ENCODE measurements around the gene PTPN14. TPM values are rescaled to one million over a fixed set of nuclear protein-coding genes. Genes with fewer than 3 reads are reported as not detected.

PTPN14 gene
- total and polyA plus RNA-seq, 2 of the 4 experiments (the other 2 are of a cell fraction) = 21.5 to 31.7 TPM

GRCh38 chr1:214467078-214467585 is 84.3 kb downstream of the PTPN14 start:
- CTCF ChIA-PET = interaction anchor here (0.6 to 1.1 kb wide), 2 partner anchors 12 to 134 kb away, joined by 3 to 4 read pairs; no protein-coding TSS in a partner anchor
- Histone ChIP-seq H3K14ac (replicated peaks; ENCODE audit: low read depth, low read length) (no peak overlapping the region), H3K4me2 (ENCODE audit: low read depth, low read length) (no peak overlapping the region), H2AK5ac (ENCODE audit: low read depth, low read length) (no peak overlapping the region), H3K4ac (ENCODE audit: low read depth, low read length) (no peak overlapping the region), H3K9ac (ENCODE audit: low read depth, low read length) (no peak overlapping the region), H4K20me1 (ENCODE audit: insufficient read depth, low read length) (peaks cover 45% of the 10 kb centered on the region), H2BK120ac (ENCODE audit: low read depth, low read length) (no peak overlapping the region), H3K23ac (ENCODE audit: low read depth, low read length) (no peak overlapping the region), H4K5ac (ENCODE audit: low read depth, low read length) (no peak overlapping the region), H2BK5ac (ENCODE audit: low read depth, low read length, poor library complexity, severe bottlenecking) (no peak overlapping the region), H3K56ac (ENCODE audit: extremely low read depth, insufficient read depth, low read length) (no peak overlapping the region), H4K91ac (ENCODE audit: insufficient read depth, low read depth, low read length) (no peak overlapping the region), H4K8ac (ENCODE audit: low read depth in 2 of 2, low read length in 2 of 2) (no peak overlapping the region), H3K79me1 (ENCODE audit: low read depth in 1 of 2, low read length in 2 of 2) (peaks cover 32 to 64% of the 10 kb centered on the region in 2 experiments), H3K27ac (ENCODE audit: insufficient read depth, low read length) (no peak overlapping the region; the same call in 1 of the 2 replicates), H3K27me3 (ENCODE audit: control insufficient read depth, insufficient read depth, low read length) (no peaks in the 10 kb centered on the region), H3K4me1 (ENCODE audit: control insufficient read depth, insufficient read depth, low read length) (peaks cover 11% of the 10 kb centered on the region), H3K36me3 (ENCODE audit: control insufficient read depth, insufficient read depth, low read length) (peaks cover 14% of the 10 kb centered on the region), H3K18ac (ENCODE audit: low read depth, low read length) (no peak overlapping the region), H2BK20ac (ENCODE audit: low read depth, low read length) (no peak overlapping the region), H3K4me3 (ENCODE audit: insufficient read depth, low read depth, low read length) (no peak overlapping the region), H3K9me3 (ENCODE audit: control insufficient read depth, insufficient read depth, low read length) (no peaks in the 10 kb centered on the region), H2AFZ (replicated peaks; ENCODE audit: low read length, poor library complexity) (no peak overlapping the region), H3K9me1 (ENCODE audit: insufficient read depth, low read length) (peaks cover 20% of the 10 kb centered on the region; the same call in 1 of the 2 replicates), H2BK15ac (ENCODE audit: low read depth, low read length) (no peak overlapping the region), H2AK9ac (replicated peaks; ENCODE audit: low read depth, low read length, poor library complexity) (no peak overlapping the region)
- in situ Hi-C loops (cut with MboI; ENCODE audit: low sequenced_read_pairs) = no loop called here
- POLR2A ChIA-PET (ENCODE audit: unreplicated experiment) = no interaction called here
- WGBS, 2 experiments (ENCODE audit: extremely low coverage in 2 of 2, insufficient read length in 1 of 2) = no CpG with 5 or more reads among the region's 1 CpG
- ATAC-seq (ENCODE audit: low read depth) = 0 out of 2 replicates have a peak, but pooled peaks have one; percentile 15
- no peak for TF ChIP-seq MAFK (IDR thresholded peaks at IDR 0.05; ENCODE audit: low read depth, low read length)
- no peak for TF ChIP-seq CEBPB (IDR thresholded peaks at IDR 0.05; ENCODE audit: low read depth, low read length)
- TF ChIP-seq SMC3 (IDR thresholded peaks at IDR 0.05; ENCODE audit: low read depth, low read length) = no peak
- TF ChIP-seq BHLHE40 (IDR thresholded peaks at IDR 0.05; ENCODE audit: low read depth, low read length) = no peak
- TF ChIP-seq RAD21 (IDR thresholded peaks at IDR 0.05; ENCODE audit: low read length) = no peak
- no peak for TF ChIP-seq RFX5 (IDR thresholded peaks at IDR 0.05; ENCODE audit: low read depth, low read length)
- no peak for TF ChIP-seq POLR2A (IDR thresholded peaks at IDR 0.05; ENCODE audit: low read depth, low read length)
- TF ChIP-seq FOS (IDR thresholded peaks at IDR 0.05; ENCODE audit: low read depth, low read length) = no peak
- TF ChIP-seq USF2 (IDR thresholded peaks at IDR 0.05; ENCODE audit: low read depth, low read length) = no peak
- no peak for TF ChIP-seq MXI1 (IDR thresholded peaks at IDR 0.05; ENCODE audit: borderline replicate concordance, low read depth, low read length)
- TF ChIP-seq, protein P1, sequence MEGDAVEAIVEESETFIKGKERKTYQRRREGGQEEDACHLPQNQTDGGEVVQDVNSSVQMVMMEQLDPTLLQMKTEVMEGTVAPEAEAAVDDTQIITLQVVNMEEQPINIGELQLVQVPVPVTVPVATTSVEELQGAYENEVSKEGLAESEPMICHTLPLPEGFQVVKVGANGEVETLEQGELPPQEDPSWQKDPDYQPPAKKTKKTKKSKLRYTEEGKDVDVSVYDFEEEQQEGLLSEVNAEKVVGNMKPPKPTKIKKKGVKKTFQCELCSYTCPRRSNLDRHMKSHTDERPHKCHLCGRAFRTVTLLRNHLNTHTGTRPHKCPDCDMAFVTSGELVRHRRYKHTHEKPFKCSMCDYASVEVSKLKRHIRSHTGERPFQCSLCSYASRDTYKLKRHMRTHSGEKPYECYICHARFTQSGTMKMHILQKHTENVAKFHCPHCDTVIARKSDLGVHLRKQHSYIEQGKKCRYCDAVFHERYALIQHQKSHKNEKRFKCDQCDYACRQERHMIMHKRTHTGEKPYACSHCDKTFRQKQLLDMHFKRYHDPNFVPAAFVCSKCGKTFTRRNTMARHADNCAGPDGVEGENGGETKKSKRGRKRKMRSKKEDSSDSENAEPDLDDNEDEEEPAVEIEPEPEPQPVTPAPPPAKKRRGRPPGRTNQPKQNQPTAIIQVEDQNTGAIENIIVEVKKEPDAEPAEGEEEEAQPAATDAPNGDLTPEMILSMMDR (conservative IDR thresholded peaks at IDR 0.05; ENCODE audit: low read depth, low read length) = no peak
- TF ChIP-seq CHD1 (IDR thresholded peaks at IDR 0.05; ENCODE audit: low read depth, low read length) = no peak
- TF ChIP-seq NFE2L2 (IDR thresholded peaks at IDR 0.05; ENCODE audit: low read depth, low read length) = no peak
- no peak for TF ChIP-seq ELK1 (IDR thresholded peaks at IDR 0.05; ENCODE audit: borderline replicate concordance, low read depth, low read length)
- TF ChIP-seq MAZ (IDR thresholded peaks at IDR 0.05; ENCODE audit: borderline replicate concordance, low read depth, low read length) = no peak
- TF ChIP-seq RCOR1 (IDR thresholded peaks at IDR 0.05; ENCODE audit: insufficient replicate concordance, low read length) = no peak
- no TSS peak for BruUV-seq (replicated peaks)
- no peak for DNase-seq
- dilution Hi-C loops (cut with HindIII; ENCODE audit: low sequenced_read_pairs, unreplicated experiment) = no loop called here
- intact Hi-C loops (cut with micrococcal nuclease) = no loop called here

Measured in IMR-90 (cell line).